ENCODE results near the gene EIF4H.
A peak's percentile ranks its signal among the peaks of the same experiment; 100 is the strongest.

EIF4H gene

DNA sequence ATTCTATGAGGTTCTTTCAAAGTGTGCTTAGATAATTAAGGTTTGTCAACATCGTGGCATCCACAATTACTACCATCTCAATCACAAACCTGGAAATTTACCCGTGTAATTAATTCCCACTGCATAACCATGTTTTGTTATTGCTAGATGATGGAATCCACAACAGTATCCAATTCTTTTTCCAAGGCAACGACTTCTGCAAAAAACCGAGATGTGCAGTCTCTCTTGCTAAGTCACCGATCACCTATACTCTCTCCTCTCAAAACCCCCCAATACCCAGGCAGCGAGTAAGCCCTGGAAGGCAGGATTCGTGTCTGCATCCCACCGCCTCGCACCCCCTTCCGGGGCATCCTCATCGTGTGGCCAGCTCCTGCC lies 678 bp upstream of the EIF4H start:
- TF ChIP-seq EZH2phosphoT487 (IDR thresholded peaks at IDR 0.05; ENCODE audit: borderline replicate concordance, low read length): no peak
- TF ChIP-seq, protein P1, sequence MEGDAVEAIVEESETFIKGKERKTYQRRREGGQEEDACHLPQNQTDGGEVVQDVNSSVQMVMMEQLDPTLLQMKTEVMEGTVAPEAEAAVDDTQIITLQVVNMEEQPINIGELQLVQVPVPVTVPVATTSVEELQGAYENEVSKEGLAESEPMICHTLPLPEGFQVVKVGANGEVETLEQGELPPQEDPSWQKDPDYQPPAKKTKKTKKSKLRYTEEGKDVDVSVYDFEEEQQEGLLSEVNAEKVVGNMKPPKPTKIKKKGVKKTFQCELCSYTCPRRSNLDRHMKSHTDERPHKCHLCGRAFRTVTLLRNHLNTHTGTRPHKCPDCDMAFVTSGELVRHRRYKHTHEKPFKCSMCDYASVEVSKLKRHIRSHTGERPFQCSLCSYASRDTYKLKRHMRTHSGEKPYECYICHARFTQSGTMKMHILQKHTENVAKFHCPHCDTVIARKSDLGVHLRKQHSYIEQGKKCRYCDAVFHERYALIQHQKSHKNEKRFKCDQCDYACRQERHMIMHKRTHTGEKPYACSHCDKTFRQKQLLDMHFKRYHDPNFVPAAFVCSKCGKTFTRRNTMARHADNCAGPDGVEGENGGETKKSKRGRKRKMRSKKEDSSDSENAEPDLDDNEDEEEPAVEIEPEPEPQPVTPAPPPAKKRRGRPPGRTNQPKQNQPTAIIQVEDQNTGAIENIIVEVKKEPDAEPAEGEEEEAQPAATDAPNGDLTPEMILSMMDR (IDR thresholded peaks at IDR 0.05; ENCODE audit: low read depth, low read length, poor library complexity, severe bottlenecking): no peak
- H3K9me2 ChIP-seq (replicated peaks; ENCODE audit: control insufficient read depth, low read length): no peaks in the 10 kb centered on the region
- peak overlapping the region; percentile 89 for H3K4me3 ChIP-seq (ENCODE audit: low read length)
- H3K79me2 ChIP-seq (ENCODE audit: control insufficient read depth, low read length): peaks cover 60% of the 10 kb centered on the region
- H3K36me3 ChIP-seq (ENCODE audit: control insufficient read depth, low read length): peaks cover 43% of the 10 kb centered on the region
- peak overlapping the region; percentile 66 for H3K27ac ChIP-seq (ENCODE audit: low read depth, low read length)
- peaks cover 5% of the 10 kb centered on the region for H3F3A ChIP-seq (ENCODE audit: control insufficient read depth, insufficient read depth)
- peaks cover 44% of the 10 kb centered on the region for H3K4me1 ChIP-seq (ENCODE audit: control insufficient read depth, low read length)
- H3K4me2 ChIP-seq (ENCODE audit: low read length): peak overlapping the region; percentile 92
- no peaks in the 10 kb centered on the region for H3K27me3 ChIP-seq (ENCODE audit: control insufficient read depth, low read length)
- peaks cover 36% of the 10 kb centered on the region for H4K20me1 ChIP-seq (ENCODE audit: control insufficient read depth, insufficient read depth, low read depth, low read length)
- H3K9me3 ChIP-seq (ENCODE audit: control insufficient read depth, insufficient read depth, low read length): no peaks in the 10 kb centered on the region

DNA sequence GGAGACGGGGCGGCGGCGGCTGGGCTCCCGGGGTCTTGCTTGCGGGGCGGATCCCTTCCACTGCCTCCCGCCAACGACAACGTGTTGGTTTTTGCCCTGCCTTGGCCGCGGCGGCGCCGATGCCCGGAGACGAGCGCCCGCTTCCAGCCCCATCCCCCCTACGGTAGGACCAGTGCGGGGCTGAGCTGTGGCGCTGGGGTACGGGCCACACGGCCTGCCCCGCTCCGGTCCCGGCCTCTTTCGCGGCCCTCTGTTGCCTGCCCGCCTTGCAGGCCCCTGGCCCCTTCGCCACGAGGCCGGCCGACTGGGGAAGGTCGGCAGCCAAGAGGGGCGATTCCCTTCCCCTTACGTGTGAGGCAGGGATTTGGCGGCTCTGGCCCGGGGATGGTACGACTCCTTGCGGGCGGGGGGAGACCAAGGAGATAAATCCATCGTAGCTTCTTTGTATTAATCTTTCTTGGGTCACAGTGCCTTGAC lies 488 bp downstream of the EIF4H start:
- Histone ChIP-seq H3K27me3 (ENCODE audit: control insufficient read depth, low read length) (no peaks in the 10 kb centered on the region), H3K9me2 (replicated peaks; ENCODE audit: control insufficient read depth, low read length) (no peaks in the 10 kb centered on the region), H3K4me1 (ENCODE audit: control insufficient read depth, low read length) (peaks cover 56% of the 10 kb centered on the region), H3K79me2 (ENCODE audit: control insufficient read depth, low read length) (peaks cover 72% of the 10 kb centered on the region), H3K4me3 (ENCODE audit: low read length) (peak overlapping the region; percentile 89), H3K9me3 (ENCODE audit: control insufficient read depth, insufficient read depth, low read length) (no peaks in the 10 kb centered on the region), H3F3A (ENCODE audit: control insufficient read depth, insufficient read depth) (peaks cover 6% of the 10 kb centered on the region), H4K20me1 (ENCODE audit: control insufficient read depth, insufficient read depth, low read depth, low read length) (peaks cover 46% of the 10 kb centered on the region), H3K27ac (ENCODE audit: low read depth, low read length) (peak overlapping the region; percentile 59), H3K4me2 (ENCODE audit: low read length) (peak overlapping the region; percentile 92), H3K36me3 (ENCODE audit: control insufficient read depth, low read length) (peaks cover 55% of the 10 kb centered on the region)
- TF ChIP-seq EZH2phosphoT487 (IDR thresholded peaks at IDR 0.05; ENCODE audit: borderline replicate concordance, low read length): no peak
- TF ChIP-seq, protein P1 (IDR thresholded peaks at IDR 0.05; ENCODE audit: low read depth, low read length, poor library complexity, severe bottlenecking): no peak

DNA sequence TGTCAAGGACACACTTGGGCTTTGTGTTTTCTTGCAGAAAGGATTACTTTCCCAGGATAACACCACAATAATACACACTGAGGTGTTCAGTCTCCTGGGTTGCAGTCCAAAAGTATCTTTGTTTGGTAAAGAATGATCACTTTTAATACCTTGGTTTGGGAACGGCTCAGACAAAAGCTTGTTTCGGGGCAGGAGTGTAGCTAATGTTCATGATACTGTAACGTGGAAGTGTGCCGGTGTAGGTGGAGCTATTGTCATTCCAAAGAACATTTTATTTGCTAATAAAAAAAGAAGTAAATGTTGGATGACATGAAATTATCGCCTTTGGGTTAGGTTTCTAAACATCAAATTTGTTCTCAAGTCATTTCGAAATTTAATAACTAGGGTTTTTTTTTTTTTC lies 1.2 kb downstream of the EIF4H start:
- H3K27me3 ChIP-seq (ENCODE audit: control insufficient read depth, low read length): no peaks in the 10 kb centered on the region
- peaks cover 10% of the 10 kb centered on the region for H3F3A ChIP-seq (ENCODE audit: control insufficient read depth, insufficient read depth)
- H3K4me1 ChIP-seq (ENCODE audit: control insufficient read depth, low read length): peaks cover 63% of the 10 kb centered on the region
- H3K27ac ChIP-seq (ENCODE audit: low read depth, low read length): peak overlapping the region; percentile 59
- TF ChIP-seq, protein P1 (IDR thresholded peaks at IDR 0.05; ENCODE audit: low read depth, low read length, poor library complexity, severe bottlenecking): no peak
- TF ChIP-seq EZH2phosphoT487 (IDR thresholded peaks at IDR 0.05; ENCODE audit: borderline replicate concordance, low read length): no peak
- peak overlapping the region; percentile 89 for H3K4me3 ChIP-seq (ENCODE audit: low read length)
- H3K9me3 ChIP-seq (ENCODE audit: control insufficient read depth, insufficient read depth, low read length): no peaks in the 10 kb centered on the region
- peak overlapping the region; percentile 92 for H3K4me2 ChIP-seq (ENCODE audit: low read length)
- peaks cover 79% of the 10 kb centered on the region for H3K79me2 ChIP-seq (ENCODE audit: control insufficient read depth, low read length)
- peaks cover 62% of the 10 kb centered on the region for H3K36me3 ChIP-seq (ENCODE audit: control insufficient read depth, low read length)
- no peaks in the 10 kb centered on the region for H3K9me2 ChIP-seq (replicated peaks; ENCODE audit: control insufficient read depth, low read length)
- peaks cover 53% of the 10 kb centered on the region for H4K20me1 ChIP-seq (ENCODE audit: control insufficient read depth, insufficient read depth, low read depth, low read length)

All from DOHH2 (cell line).